Coronary artery (tissue), 2 donors: ENCODE results near the gene LIX1.

ENCODE experiments used
- DNase-seq: peaks from one replicate; pipeline ENCODE4 v3.0.0-alpha.2; 2017; ENCODE audit warnings: low spot score
- H3K27ac ChIP-seq, 2 donors: fragments of 200-600 bp; sonication (generic); one replicate each; pipeline ENCODE4 v1.5.1; 2016 to 2019
- H3K4me3 ChIP-seq: fragments of 200-600 bp; sonication (generic); 2 replicates; pipeline ENCODE4 v1.5.1; 2016; ENCODE audit warnings: mild to moderate bottlenecking, moderate library complexity
- CTCF ChIP-seq: fragments of 200-600 bp; sonication (generic); IDR thresholded peaks from one replicate; pipeline ENCODE4 v1.5.1; 2019; ENCODE audit warnings: antibody characterized with exemption

Gene LIX1

GRCh38 chr5:97118261-97119006, 24.0 kb downstream of the LIX1 start:
- Histone ChIP-seq H3K4me3 (no peak overlapping the region), H3K27ac (no peak overlapping the region)
- no peak for DNase-seq
- TF ChIP-seq CTCF, result no peak

- Histone ChIP-seq H3K4me3 (no peak overlapping the region), H3K27ac (no peak overlapping the region)
- DNase-seq, result no peak
- no peak for TF ChIP-seq CTCF
These were observed 26.5 kb downstream of the LIX1 start for GRCh38 chr5:97115932-97116331.

GRCh38 chr5:97112230-97112629, 30.2 kb downstream of the LIX1 start:
- DNase-seq, result no peak

GRCh38 chr5:97111616-97112015, 30.8 kb downstream of the LIX1 start:
- DNase-seq, result no peak
- TF ChIP-seq CTCF, result no peak
- H3K27ac ChIP-seq, result no peak overlapping the region
- H3K4me3 ChIP-seq, result no peak overlapping the region

More at GRCh38 chr5:97112230-97112629, 30.2 kb downstream of the LIX1 start:
- H3K4me3 ChIP-seq, result no peak overlapping the region
- H3K27ac ChIP-seq, result no peak overlapping the region
- no peak for TF ChIP-seq CTCF

- no peak for TF ChIP-seq CTCF
- H3K4me3 ChIP-seq, result no peak overlapping the region
- H3K27ac ChIP-seq, result no peak overlapping the region
- DNase-seq, result no peak
These were observed 31.4 kb downstream of the LIX1 start for GRCh38 chr5:97111004-97111403.

- Histone ChIP-seq H3K4me3 (no peak overlapping the region), H3K27ac (no peak overlapping the region)
- TF ChIP-seq CTCF, result no peak
- DNase-seq, result no peak
These were observed 35.1 kb downstream of the LIX1 start for GRCh38 chr5:97107318-97107717.

- no peak for DNase-seq
- no peak for TF ChIP-seq CTCF
- Histone ChIP-seq H3K27ac (no peak overlapping the region), H3K4me3 (no peak overlapping the region)
These were observed 36.2 kb downstream of the LIX1 start for GRCh38 chr5:97106216-97106581.
